ENCODE data around the gene PEX14.

Gene PEX14

GRCh38 chr1:10633416-10633815 is 158.7 kb downstream of the PEX14 start:
- Histone ChIP-seq H4K20me1 (ENCODE audit: insufficient read depth, low read length) (no peaks in the 10 kb centered on the region), H3K4me2 (ENCODE audit: low read length) (no peak overlapping the region)

GRCh38 chr1:10634075-10634427 is 159.3 kb downstream of the PEX14 start:
- Histone ChIP-seq H3K9ac (ENCODE audit: low read length) (no peak overlapping the region), H2AFZ (ENCODE audit: low read length) (no peak overlapping the region), H3K4me1 (ENCODE audit: insufficient read depth, low read length, severe bottlenecking) (no peaks in the 10 kb centered on the region), H3K4me3 (ENCODE audit: low read depth, low read length, poor library complexity, severe bottlenecking) (no peak overlapping the region), H4K20me1 (ENCODE audit: insufficient read depth, low read length) (no peaks in the 10 kb centered on the region), H3F3A (ENCODE audit: insufficient read depth, low read length) (no peaks in the 10 kb centered on the region), H3K36me3 (ENCODE audit: insufficient read depth, low read length) (no peaks in the 10 kb centered on the region), H3K27me3 (ENCODE audit: insufficient read depth, low read length) (no peaks in the 10 kb centered on the region), H3K4me2 (ENCODE audit: low read length) (no peak overlapping the region), H3K9me3 (ENCODE audit: low read length) (no peaks in the 10 kb centered on the region), H3K9me2 (ENCODE audit: low read depth, low read length) (no peaks in the 10 kb centered on the region), H3K79me2 (ENCODE audit: insufficient read depth, low read length) (no peaks in the 10 kb centered on the region), H3K27ac (ENCODE audit: low read depth, low read length, poor library complexity, severe bottlenecking) (no peak overlapping the region)
- no peak for TF ChIP-seq EZH2 (IDR thresholded peaks at IDR 0.05; ENCODE audit: borderline replicate concordance, low read length)
- TF ChIP-seq CTCF (IDR thresholded peaks at IDR 0.05; ENCODE audit: low read length): no peak

More at GRCh38 chr1:10633416-10633815, 158.7 kb downstream of the PEX14 start:
- Histone ChIP-seq H3F3A (ENCODE audit: insufficient read depth, low read length) (no peaks in the 10 kb centered on the region), H3K27ac (ENCODE audit: low read depth, low read length, poor library complexity, severe bottlenecking) (no peak overlapping the region), H3K9me2 (ENCODE audit: low read depth, low read length) (no peaks in the 10 kb centered on the region), H3K9me3 (ENCODE audit: low read length) (no peaks in the 10 kb centered on the region), H3K9ac (ENCODE audit: low read length) (no peak overlapping the region), H3K4me1 (ENCODE audit: insufficient read depth, low read length, severe bottlenecking) (no peaks in the 10 kb centered on the region), H3K36me3 (ENCODE audit: insufficient read depth, low read length) (no peaks in the 10 kb centered on the region), H2AFZ (ENCODE audit: low read length) (no peak overlapping the region), H3K4me3 (ENCODE audit: low read depth, low read length, poor library complexity, severe bottlenecking) (no peak overlapping the region), H3K79me2 (ENCODE audit: insufficient read depth, low read length) (no peaks in the 10 kb centered on the region), H3K27me3 (ENCODE audit: insufficient read depth, low read length) (no peaks in the 10 kb centered on the region)
- no peak for TF ChIP-seq EZH2 (IDR thresholded peaks at IDR 0.05; ENCODE audit: borderline replicate concordance, low read length)
- TF ChIP-seq CTCF (IDR thresholded peaks at IDR 0.05; ENCODE audit: low read length): no peak

- Histone ChIP-seq H3K4me1 (ENCODE audit: insufficient read depth, low read length, severe bottlenecking) (no peaks in the 10 kb centered on the region), H3K9ac (ENCODE audit: low read length) (no peak overlapping the region), H3K27me3 (ENCODE audit: insufficient read depth, low read length) (no peaks in the 10 kb centered on the region), H2AFZ (ENCODE audit: low read length) (no peak overlapping the region), H4K20me1 (ENCODE audit: insufficient read depth, low read length) (no peaks in the 10 kb centered on the region), H3K9me3 (ENCODE audit: low read length) (no peaks in the 10 kb centered on the region), H3K27ac (ENCODE audit: low read depth, low read length, poor library complexity, severe bottlenecking) (no peak overlapping the region), H3F3A (ENCODE audit: insufficient read depth, low read length) (no peaks in the 10 kb centered on the region), H3K79me2 (ENCODE audit: insufficient read depth, low read length) (no peaks in the 10 kb centered on the region), H3K9me2 (ENCODE audit: low read depth, low read length) (no peaks in the 10 kb centered on the region), H3K4me2 (ENCODE audit: low read length) (no peak overlapping the region), H3K4me3 (ENCODE audit: low read depth, low read length, poor library complexity, severe bottlenecking) (no peak overlapping the region), H3K36me3 (ENCODE audit: insufficient read depth, low read length) (no peaks in the 10 kb centered on the region)
- TF ChIP-seq CTCF (IDR thresholded peaks at IDR 0.05; ENCODE audit: low read length): no peak
- TF ChIP-seq EZH2 (IDR thresholded peaks at IDR 0.05; ENCODE audit: borderline replicate concordance, low read length): no peak
Measured at GRCh38 chr1:10634428-10635084, 159.8 kb downstream of the PEX14 start.
